ENCODE data around the gene GRID2.

GRID2 gene

DNA sequence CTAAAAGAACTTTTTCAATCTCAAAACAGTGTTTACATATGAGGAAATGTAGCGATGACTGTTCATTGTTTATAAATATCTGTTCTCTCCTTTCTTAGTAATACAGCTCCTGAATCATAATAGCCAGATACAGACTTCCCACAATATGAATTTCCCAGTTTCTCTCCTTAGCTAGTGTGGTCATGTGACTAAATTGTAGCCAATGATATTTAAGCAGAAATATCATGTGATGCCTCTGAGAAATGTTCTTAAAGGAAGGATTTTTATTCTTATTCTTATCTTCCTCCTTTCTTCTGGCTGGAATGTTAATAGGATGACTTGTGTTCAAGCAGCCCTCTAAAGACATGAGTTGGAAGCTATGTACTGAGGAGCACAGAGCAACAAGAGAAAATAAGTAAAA, 1141.1 kb downstream of the GRID2 start:
- no peak for DNase-seq

GRCh38 chr4:93446038-93446437, 1142.3 kb downstream of the GRID2 start:
- DNase-seq, result no peak

GRCh38 chr4:93448691-93449293, 1145.0 kb downstream of the GRID2 start:
- DNase-seq, result no peak

DNA sequence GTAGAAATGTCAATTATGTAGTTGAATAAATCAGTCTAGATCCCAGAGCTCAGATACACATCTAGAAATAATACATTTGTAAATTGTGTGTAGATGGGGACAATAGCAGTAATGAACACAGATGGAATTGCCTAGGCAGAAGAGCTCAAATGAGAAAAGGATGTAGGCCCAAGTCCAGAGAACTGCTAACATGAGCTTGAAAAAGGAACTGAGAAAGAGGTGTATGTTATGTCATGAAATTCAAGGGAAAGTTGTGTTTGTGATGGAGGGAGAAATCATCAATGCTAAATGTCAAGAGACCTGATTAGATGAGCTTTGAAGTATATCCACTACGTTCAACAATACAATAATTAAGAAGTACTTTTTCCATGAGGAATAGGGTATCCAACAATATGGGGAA, 1148.2 kb downstream of the GRID2 start:
- DNase-seq, result no peak

DNA sequence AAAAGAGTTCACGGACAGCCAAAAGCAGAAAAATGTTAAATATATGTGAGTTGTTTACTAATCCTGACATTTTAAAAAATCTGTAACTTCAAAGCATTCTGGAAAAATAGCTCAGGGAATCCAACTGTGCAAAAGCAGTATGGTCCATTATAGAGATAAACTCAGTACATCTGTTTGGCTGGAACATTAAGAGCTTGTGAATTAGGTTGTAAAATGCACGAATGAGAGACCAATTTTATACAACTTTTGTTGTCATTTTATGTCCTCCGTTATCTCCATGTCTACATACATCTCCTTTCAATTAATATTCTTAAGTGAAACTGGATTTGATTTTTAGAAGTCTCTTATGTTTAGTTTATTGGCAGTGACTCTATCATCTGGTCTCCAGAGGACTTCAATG, 1157.8 kb downstream of the GRID2 start:
- no peak for DNase-seq

- no peak for DNase-seq
Measured at GRCh38 chr4:93466446-93466845, 1162.7 kb downstream of the GRID2 start.

GRCh38 chr4:93467484-93468155, 1163.9 kb downstream of the GRID2 start:
- no peak for DNase-seq

GRCh38 chr4:93469560-93469959, 1165.8 kb downstream of the GRID2 start:
- DNase-seq, result no peak

DNA sequence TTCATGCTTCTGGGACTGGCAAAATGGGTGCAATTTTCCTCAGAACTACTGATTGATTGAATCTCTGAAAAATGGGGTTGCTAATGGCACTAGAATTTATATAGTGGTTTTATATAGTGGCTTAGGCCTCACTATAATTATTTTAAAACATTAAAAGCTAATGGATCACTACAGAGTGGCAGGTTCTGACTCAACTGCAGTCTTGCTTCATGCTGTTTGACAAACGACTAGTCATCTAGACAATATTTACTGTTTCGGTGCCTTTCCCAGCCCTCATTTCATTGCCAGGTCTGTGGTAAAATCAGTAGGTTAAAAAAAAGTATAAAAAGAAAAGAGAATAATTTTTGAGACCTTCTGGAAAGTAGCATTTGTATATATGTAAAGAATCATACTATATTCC, 1172.0 kb downstream of the GRID2 start:
- DNase-seq, result no peak

GRCh38 chr4:93478805-93479204, 1175.0 kb downstream of the GRID2 start:
- no peak for DNase-seq

DNA sequence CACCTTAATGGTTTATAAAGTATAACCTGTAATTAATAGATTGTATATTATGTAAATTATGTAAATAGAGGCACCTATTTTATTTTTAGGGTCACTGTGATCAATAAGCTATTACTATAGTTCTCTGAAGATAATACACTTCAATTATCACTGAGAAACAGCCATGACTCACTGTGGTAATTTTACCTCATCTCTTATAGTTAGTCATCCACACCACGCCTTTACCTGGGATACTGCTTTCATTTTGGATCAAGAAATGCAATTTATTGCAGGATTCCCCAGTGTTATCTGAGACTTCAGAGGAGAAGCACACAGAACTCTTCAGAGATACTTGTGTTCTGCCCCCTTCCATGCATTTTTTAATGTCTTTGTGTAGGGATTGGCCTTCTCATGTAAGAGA, 1176.7 kb downstream of the GRID2 start:
- no peak for DNase-seq

- DNase-seq, result no peak
Measured at GRCh38 chr4:93495346-93495745, 1191.6 kb downstream of the GRID2 start.

DNA sequence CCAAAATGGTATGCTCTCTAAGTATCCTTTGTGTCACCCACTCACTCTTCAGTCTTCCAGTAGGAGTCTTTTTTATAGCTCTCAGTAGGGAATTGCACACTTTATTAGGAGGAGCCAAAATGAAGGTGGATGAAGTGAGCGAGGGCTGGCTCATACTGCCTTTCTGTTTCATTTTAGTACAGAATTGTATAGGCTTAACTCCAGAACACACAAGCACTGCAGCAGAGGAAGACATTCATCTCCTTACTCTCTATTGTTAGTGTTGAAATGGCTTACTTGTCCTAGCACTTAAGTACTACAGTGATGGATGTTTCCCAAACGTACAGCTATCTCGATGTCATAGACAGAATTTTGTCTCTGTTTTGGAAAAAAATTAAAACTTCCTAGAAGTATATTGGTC, 1197.5 kb downstream of the GRID2 start:
- DNase-seq, result no peak

DNA sequence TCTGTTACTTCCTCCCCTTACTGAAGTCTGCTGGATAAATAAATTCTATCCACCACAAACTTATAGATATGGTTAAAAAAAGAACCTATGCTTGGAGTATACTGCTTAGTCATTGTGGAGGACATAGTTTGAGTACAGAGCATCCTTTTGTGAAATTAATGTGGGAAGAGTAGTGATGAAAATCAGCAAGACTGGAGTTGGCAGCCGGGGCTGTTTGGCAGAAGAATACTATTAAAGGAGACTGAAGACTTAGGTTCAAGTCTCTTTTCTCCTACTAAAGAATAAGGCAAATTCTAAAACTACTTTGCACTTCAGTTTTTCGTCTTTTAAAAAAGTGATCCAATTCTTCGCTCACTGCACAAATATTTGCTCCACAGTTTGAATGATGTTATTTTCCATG, 1198.2 kb downstream of the GRID2 start:
- DNase-seq, result no peak

GRCh38 chr4:93502991-93503390, 1199.2 kb downstream of the GRID2 start:
- no peak for DNase-seq

- no peak for DNase-seq
Measured at GRCh38 chr4:93513851-93514250, 1210.1 kb downstream of the GRID2 start.

DNA sequence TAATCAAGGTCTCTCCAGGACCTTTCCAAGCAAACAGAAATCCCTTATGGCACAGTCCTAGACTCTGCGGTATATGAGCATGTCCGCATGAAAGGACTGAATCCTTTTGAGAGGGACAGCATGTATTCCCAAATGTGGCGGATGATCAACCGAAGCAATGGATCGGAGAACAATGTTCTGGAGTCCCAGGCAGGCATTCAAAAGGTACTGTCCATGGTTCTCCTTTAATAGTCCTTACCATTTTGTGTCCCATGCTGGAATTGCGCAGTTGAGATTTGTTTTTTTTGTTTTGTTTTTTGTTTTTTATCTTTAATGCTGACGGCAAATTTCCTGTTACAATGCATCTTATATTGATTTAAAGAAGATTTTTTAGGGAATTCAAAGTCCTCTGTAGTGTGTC, 1211.4 kb downstream of the GRID2 start:
- DNase-seq, result no peak

- DNase-seq, result peak; percentile 32
Measured at GRCh38 chr4:93529692-93530372, 1226.1 kb downstream of the GRID2 start.

DNA sequence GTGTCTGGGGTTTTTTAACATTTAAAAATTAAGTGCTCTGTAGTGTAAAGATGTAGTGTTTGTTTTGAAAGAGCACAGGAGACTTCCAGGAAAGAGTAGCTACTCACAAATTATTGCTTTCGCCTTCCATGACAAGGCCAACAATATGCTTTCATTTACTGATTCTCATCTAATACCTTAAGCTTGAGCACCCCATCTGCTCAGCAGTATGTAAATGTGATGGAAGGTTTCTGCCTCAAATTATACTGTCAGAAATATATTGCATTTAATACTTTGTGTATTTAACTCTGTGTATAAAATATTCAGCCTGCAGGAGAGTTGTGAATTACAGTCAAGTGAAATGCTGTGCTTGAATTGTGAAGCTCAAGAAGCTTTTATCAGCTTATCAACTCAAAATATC, 1228.5 kb downstream of the GRID2 start:
- no peak for DNase-seq

GRCh38 chr4:93540562-93540961, 1236.8 kb downstream of the GRID2 start:
- no peak for DNase-seq

DNA sequence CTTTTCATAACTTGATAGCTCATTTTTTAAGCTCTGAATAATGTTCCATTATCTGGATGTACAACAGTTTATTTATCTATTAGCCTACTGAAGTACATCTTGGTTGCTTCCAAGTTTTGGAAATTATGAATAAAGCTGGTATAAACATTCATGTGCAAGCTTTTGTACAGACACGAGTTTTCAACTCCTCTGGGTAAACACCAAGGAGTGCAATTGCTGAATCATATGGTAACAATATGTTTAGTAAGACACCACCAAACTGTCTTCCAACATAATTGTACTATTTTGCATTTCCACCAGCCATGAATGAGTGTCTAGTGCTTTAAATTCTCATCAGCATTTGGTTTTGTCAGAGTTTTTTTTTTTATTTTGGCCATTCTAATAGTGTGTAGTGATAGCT, 1258.1 kb downstream of the GRID2 start:
- DNase-seq, result no peak

- DNase-seq, result no peak
Measured at GRCh38 chr4:93568758-93569157, 1265.0 kb downstream of the GRID2 start.

DNA sequence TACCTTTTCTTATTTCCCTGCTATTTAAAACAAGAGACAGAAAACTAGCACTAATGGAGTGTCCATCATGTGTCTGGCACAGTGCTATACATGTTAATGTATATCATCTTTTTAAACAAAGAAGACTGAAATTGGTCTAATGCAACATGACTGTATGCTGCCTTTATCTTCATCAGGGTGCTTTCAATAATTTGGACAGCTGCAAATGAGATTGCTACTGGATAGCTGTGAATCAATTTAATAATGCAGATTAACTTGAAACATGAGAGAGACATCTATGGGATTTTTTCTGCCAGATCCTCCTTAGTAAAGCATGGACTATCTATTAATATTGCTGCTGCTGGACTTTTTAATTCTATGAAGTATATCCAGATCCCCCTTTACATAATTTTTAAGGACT, 1269.5 kb downstream of the GRID2 start:
- no peak for DNase-seq

GRCh38 chr4:93578942-93579341, 1275.2 kb downstream of the GRID2 start:
- no peak for DNase-seq

DNA sequence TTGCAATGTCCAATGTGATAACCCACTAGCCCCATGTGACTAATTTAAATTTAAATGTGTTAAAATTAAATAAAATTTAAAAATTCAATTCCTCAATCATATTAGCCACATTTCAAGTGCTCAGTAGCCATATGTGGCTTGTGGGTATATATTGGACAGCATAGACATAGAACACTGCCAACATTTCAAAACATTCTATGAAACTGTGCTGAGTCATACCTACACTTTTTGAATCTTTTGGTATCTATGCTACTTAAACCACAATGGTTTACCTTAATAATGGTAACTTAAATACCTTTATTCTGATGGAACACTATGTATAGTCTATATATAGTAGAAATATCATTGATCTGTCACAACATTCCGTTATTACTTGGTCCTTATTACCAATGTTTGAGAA, 1301.4 kb downstream of the GRID2 start:
- DNase-seq, result no peak
